ENCODE data around the gene FER. TPM values are rescaled to one million over a fixed set of nuclear protein-coding genes. Genes with fewer than 3 reads are reported as not detected.
"Not testable (repeated sequence)": the region's sequence is repeated elsewhere in the genome, so short reads cannot be mapped to it uniquely, and the experiment has no call there.

FER gene
- total RNA-seq, 2 experiments from 2014 or later: 9.4 to 10.0 TPM

GRCh38 chr5:108858959-108859358, 111.3 kb downstream of the FER start:
- no peaks in the 10 kb centered on the region for H3K79me2 ChIP-seq (ENCODE audit: insufficient read depth, low read depth, low read length)
- no peaks in the 10 kb centered on the region for H3K36me3 ChIP-seq (ENCODE audit: insufficient read depth, low read length)
- peak overlapping the region; percentile 35 for H3K4me3 ChIP-seq (ENCODE audit: low read depth, low read length, poor library complexity, severe bottlenecking)
- BruUV-seq (replicated peaks): no TSS peak
- TF ChIP-seq EZH2phosphoT487 (IDR thresholded peaks at IDR 0.05; ENCODE audit: borderline replicate concordance, low read depth, low read length) (no peak), CTCF (conservative IDR thresholded peaks at IDR 0.05; ENCODE audit: low read length) (no peak)
- H2AFZ ChIP-seq (ENCODE audit: low read length): 0 out of 2 replicates have a peak overlapping the region, but pooled peaks have one; percentile 2
- H3K9me2 ChIP-seq (ENCODE audit: insufficient read depth, low read length): no peaks in the 10 kb centered on the region
- H3K4me2 ChIP-seq (ENCODE audit: low read length): peak overlapping the region; percentile 52
- DNase-seq (ENCODE audit: low spot score): peak; percentile 68
- no peaks in the 10 kb centered on the region for H3K9me3 ChIP-seq (ENCODE audit: low read length)
- peaks cover 19% of the 10 kb centered on the region for H3K4me1 ChIP-seq (ENCODE audit: insufficient read depth, low read length, poor library complexity, severe bottlenecking)
- intact Hi-C loops (cut with micrococcal nuclease; ENCODE audit: unreplicated experiment): no loop called here
- H3K27ac ChIP-seq (ENCODE audit: low read depth, low read length, poor library complexity, severe bottlenecking): peak overlapping the region; percentile 25
- H4K20me1 ChIP-seq (ENCODE audit: insufficient read depth, low read length): no peaks in the 10 kb centered on the region
- ChIA-PET POLR2A (interaction anchor here (1.3 kb wide), 1 partner anchor 29 kb away, joined by 4 read pairs; no protein-coding TSS in a partner anchor), CTCF (ENCODE audit: unreplicated experiment) (no interaction called here)

DNA sequence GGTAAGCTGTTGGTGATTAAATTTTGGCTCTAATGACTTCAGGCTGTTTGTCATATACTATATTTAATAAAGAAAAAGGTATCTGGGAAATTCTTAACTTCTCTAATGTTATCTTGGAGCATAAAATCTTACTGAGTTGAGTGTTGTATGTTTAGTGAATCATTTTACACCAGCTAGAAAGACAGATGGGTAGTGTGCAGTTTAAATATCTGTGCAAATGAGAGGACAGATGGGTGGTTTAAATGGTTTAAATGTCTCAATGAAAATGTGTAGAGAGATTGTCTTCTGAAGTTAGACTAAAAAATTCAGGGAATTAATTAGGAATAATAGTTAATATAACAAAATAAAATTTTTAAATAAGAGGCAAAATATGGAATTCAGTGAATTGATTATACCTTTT, 114.5 kb downstream of the FER start:
- no peak overlapping the region for H3K4me3 ChIP-seq (ENCODE audit: low read depth, low read length, poor library complexity, severe bottlenecking)
- ChIA-PET POLR2A (interaction anchor here (0.7 to 0.9 kb wide), 2 partner anchors 9 to 12 kb away, joined by 3 to 4 read pairs; no protein-coding TSS in a partner anchor), CTCF (ENCODE audit: unreplicated experiment) (no interaction called here)
- BruUV-seq (replicated peaks): no TSS peak
- no peaks in the 10 kb centered on the region for H3K36me3 ChIP-seq (ENCODE audit: insufficient read depth, low read length)
- no peak overlapping the region for H3K4me2 ChIP-seq (ENCODE audit: low read length)
- peaks cover 19% of the 10 kb centered on the region for H3K4me1 ChIP-seq (ENCODE audit: insufficient read depth, low read length, poor library complexity, severe bottlenecking)
- intact Hi-C loops (cut with micrococcal nuclease; ENCODE audit: unreplicated experiment): no loop called here
- H3K9me2 ChIP-seq (ENCODE audit: insufficient read depth, low read length): no peaks in the 10 kb centered on the region
- TF ChIP-seq CTCF (conservative IDR thresholded peaks at IDR 0.05; ENCODE audit: low read length): no peak
- no peak for TF ChIP-seq EZH2phosphoT487 (IDR thresholded peaks at IDR 0.05; ENCODE audit: borderline replicate concordance, low read depth, low read length)
- H3K79me2 ChIP-seq (ENCODE audit: insufficient read depth, low read depth, low read length): no peaks in the 10 kb centered on the region
- DNase-seq (ENCODE audit: low spot score): no peak
- no peaks in the 10 kb centered on the region for H3K9me3 ChIP-seq (ENCODE audit: low read length)
- H3K27ac ChIP-seq (ENCODE audit: low read depth, low read length, poor library complexity, severe bottlenecking): no peak overlapping the region
- no peak overlapping the region for H2AFZ ChIP-seq (ENCODE audit: low read length)
- H4K20me1 ChIP-seq (ENCODE audit: insufficient read depth, low read length): no peaks in the 10 kb centered on the region

- BruUV-seq (replicated peaks); DNase-seq (ENCODE audit: low spot score); H3K4me3 ChIP-seq (ENCODE audit: low read depth, low read length, poor library complexity, severe bottlenecking); H4K20me1 ChIP-seq (ENCODE audit: insufficient read depth, low read length); H3K9me2 ChIP-seq (ENCODE audit: insufficient read depth, low read length); CTCF ChIA-PET (ENCODE audit: unreplicated experiment); H3K27ac ChIP-seq (ENCODE audit: low read depth, low read length, poor library complexity, severe bottlenecking); H2AFZ ChIP-seq (ENCODE audit: low read length); H3K36me3 ChIP-seq (ENCODE audit: insufficient read depth, low read length); H3K79me2 ChIP-seq (ENCODE audit: insufficient read depth, low read depth, low read length); POLR2A ChIA-PET; H3K4me2 ChIP-seq (ENCODE audit: low read length); H3K9me3 ChIP-seq (ENCODE audit: low read length); intact Hi-C loops (cut with micrococcal nuclease; ENCODE audit: unreplicated experiment); H3K4me1 ChIP-seq (ENCODE audit: insufficient read depth, low read length, poor library complexity, severe bottlenecking): not testable (repeated sequence)
Measured at GRCh38 chr5:108866097-108866496, 118.4 kb downstream of the FER start.

Measured in OCI-LY7 (cell line).